Measurements from ENCODE around the gene THAP8. TPM values are rescaled to one million over a fixed set of nuclear protein-coding genes. Genes with fewer than 3 reads are reported as not detected.

The THAP8 gene
- total RNA-seq, 1 experiment from 2014 or later = 6.6 TPM

GRCh38 chr19:36092566-36092965 lies 38.5 kb upstream of the THAP8 start:
- no peak for ATAC-seq
- H3K36me3 Mint-ChIP-seq = peaks cover 49% of the 10 kb centered on the region
- no peak overlapping the region for H3K27ac Mint-ChIP-seq
- H3K4me3 Mint-ChIP-seq = no peak overlapping the region
- no peaks in the 10 kb centered on the region for H3K9me3 Mint-ChIP-seq
- TF ChIP-seq USF1 (CRISPR knock-in tag; IDR thresholded peaks at IDR 0.05) (no peak), ZNF423 (CRISPR knock-in tag; IDR thresholded peaks at IDR 0.05) (no peak)
- no peaks in the 10 kb centered on the region for H3K4me1 Mint-ChIP-seq
- DNase-seq (ENCODE audit: low spot score) = no peak
- no peaks in the 10 kb centered on the region for H3K27me3 Mint-ChIP-seq (ENCODE audit: low read depth)
- ChIA-PET CTCF (no interaction called here), POLR2A (no interaction called here)

GRCh38 chr19:36090910-36091695 lies 37.0 kb upstream of the THAP8 start:
- ATAC-seq (no peak), DNase-seq (ENCODE audit: low spot score) (no peak)
- CTCF ChIA-PET = no interaction called here
- H3K4me3 Mint-ChIP-seq = no peak overlapping the region
- H3K36me3 Mint-ChIP-seq = peaks cover 47% of the 10 kb centered on the region
- POLR2A ChIA-PET = no interaction called here
- H3K9me3 Mint-ChIP-seq = no peaks in the 10 kb centered on the region
- no peaks in the 10 kb centered on the region for H3K27me3 Mint-ChIP-seq (ENCODE audit: low read depth)
- H3K4me1 Mint-ChIP-seq = no peaks in the 10 kb centered on the region
- no peak overlapping the region for H3K27ac Mint-ChIP-seq
- TF ChIP-seq AR (CRISPR knock-in tag; IDR thresholded peaks at IDR 0.05) (no peak), ZNF425 (CRISPR knock-in tag; conservative IDR thresholded peaks at IDR 0.05) (no peak), JUN (CRISPR knock-in tag; IDR thresholded peaks at IDR 0.05) (no peak), JAZF1 (CRISPR knock-in tag; IDR thresholded peaks at IDR 0.05) (no peak), NR1H2 (CRISPR knock-in tag; IDR thresholded peaks at IDR 0.05) (no peak), MLX (CRISPR knock-in tag; IDR thresholded peaks at IDR 0.05) (no peak)

GRCh38 chr19:36089847-36090246 lies 35.8 kb upstream of the THAP8 start:
- Mint-ChIP-seq H3K9me3 (no peaks in the 10 kb centered on the region), H3K4me3 (no peak overlapping the region), H3K4me1 (no peaks in the 10 kb centered on the region), H3K27me3 (ENCODE audit: low read depth) (no peaks in the 10 kb centered on the region), H3K36me3 (peaks cover 52% of the 10 kb centered on the region), H3K27ac (peak overlapping the region; percentile 58; the same call in 1 of the 2 replicates)
- POLR2A ChIA-PET = no interaction called here
- TF ChIP-seq JUN (CRISPR knock-in tag; IDR thresholded peaks at IDR 0.05) = no peak
- no peak for DNase-seq (ENCODE audit: low spot score)
- CTCF ChIA-PET = no interaction called here
- ATAC-seq = no peak

- ATAC-seq = no peak
- CTCF ChIA-PET = no interaction called here
- Mint-ChIP-seq H3K4me1 (no peaks in the 10 kb centered on the region), H3K27me3 (ENCODE audit: low read depth) (no peaks in the 10 kb centered on the region), H3K27ac (no peak overlapping the region), H3K9me3 (no peaks in the 10 kb centered on the region), H3K4me3 (no peak overlapping the region), H3K36me3 (peaks cover 64% of the 10 kb centered on the region)
- no peak for DNase-seq (ENCODE audit: low spot score)
- POLR2A ChIA-PET = no interaction called here
- TF ChIP-seq NFYB (CRISPR knock-in tag; conservative IDR thresholded peaks at IDR 0.05; ENCODE audit: low read depth) (no peak), ARID4B (CRISPR knock-in tag; IDR thresholded peaks at IDR 0.05; ENCODE audit: borderline replicate concordance) (no peak), AR (CRISPR knock-in tag; IDR thresholded peaks at IDR 0.05) (no peak), NR1H2 (CRISPR knock-in tag; IDR thresholded peaks at IDR 0.05) (no peak), CREM (CRISPR knock-in tag; IDR thresholded peaks at IDR 0.05) (no peak)
Measured at GRCh38 chr19:36086326-36086725, 32.2 kb upstream of the THAP8 start.

All from WTC11 (cell line).